OCI-M1 (cell line): ENCODE measurements around the gene CRIM1.
"Not testable (repeated sequence)": the region's sequence is repeated elsewhere in the genome, so short reads cannot be mapped to it uniquely, and the experiment has no call there.

ENCODE experiments used
- DNase-seq: peaks from one replicate; lab custom pipeline; 2025; lab: John Stamatoyannopoulos, UW

Gene CRIM1, protein sequence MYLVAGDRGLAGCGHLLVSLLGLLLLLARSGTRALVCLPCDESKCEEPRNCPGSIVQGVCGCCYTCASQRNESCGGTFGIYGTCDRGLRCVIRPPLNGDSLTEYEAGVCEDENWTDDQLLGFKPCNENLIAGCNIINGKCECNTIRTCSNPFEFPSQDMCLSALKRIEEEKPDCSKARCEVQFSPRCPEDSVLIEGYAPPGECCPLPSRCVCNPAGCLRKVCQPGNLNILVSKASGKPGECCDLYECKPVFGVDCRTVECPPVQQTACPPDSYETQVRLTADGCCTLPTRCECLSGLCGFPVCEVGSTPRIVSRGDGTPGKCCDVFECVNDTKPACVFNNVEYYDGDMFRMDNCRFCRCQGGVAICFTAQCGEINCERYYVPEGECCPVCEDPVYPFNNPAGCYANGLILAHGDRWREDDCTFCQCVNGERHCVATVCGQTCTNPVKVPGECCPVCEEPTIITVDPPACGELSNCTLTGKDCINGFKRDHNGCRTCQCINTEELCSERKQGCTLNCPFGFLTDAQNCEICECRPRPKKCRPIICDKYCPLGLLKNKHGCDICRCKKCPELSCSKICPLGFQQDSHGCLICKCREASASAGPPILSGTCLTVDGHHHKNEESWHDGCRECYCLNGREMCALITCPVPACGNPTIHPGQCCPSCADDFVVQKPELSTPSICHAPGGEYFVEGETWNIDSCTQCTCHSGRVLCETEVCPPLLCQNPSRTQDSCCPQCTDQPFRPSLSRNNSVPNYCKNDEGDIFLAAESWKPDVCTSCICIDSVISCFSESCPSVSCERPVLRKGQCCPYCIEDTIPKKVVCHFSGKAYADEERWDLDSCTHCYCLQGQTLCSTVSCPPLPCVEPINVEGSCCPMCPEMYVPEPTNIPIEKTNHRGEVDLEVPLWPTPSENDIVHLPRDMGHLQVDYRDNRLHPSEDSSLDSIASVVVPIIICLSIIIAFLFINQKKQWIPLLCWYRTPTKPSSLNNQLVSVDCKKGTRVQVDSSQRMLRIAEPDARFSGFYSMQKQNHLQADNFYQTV

DNA sequence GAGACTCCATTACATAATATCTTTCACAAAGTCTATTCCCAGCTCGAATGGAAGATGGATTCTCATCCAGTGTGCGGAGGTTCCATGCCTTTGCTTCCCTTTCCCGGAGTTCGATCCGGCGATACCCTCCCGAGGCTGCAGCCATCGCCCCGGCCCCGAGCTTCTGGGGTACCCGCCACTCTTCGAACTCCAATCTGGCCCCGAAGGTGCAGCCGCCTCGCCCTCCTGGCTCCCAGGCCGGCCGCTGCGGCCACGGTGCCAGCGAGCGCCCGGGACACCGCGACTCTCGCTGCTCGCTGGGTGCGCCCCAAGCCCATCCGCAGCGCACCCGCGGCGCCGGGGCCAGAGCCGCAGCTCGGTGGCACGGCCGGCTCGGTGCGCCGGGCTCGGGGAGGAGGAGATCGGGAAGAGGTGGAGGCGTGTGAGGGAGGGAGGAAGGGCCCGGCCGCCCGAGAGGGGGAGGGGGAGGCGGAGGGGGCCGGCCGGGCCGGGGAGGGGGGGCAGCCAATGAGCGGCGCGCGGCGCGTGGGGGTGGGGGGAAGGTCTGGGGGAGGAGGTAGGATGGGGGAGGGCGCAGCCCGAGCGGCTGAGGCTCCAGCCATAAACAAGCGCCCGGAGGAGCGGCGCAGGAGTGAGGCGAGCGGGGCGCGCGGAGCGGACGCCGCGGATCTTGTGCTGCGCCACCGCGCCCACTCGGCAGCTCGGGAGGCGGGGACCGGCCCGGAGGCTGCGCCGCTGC, at the start of gene CRIM1:
Gene CRIM1 (plus strand): TSS at position 628 of the 739 bp plus-strand sequence. CDS start 515 bp downstream, outside the sequence.
- DNase-seq, result no peak

DNA sequence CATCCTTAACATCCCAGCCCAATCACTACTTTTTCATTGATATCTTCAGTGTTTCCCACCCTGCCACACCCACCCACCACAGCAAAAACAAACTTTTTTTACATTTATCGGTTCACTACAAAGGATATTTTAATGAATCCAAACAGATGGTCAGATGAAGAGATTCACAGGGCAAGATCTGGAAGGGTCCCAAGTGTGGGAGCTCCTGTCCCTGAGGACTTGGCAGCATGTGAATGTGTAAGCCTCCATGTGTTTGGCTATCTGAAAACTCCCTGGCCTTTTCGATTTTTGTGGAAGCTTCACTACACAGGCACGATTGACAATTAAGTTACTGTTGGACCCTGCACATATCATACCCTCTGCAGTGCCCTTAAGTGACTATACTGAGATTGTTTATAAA, 48.1 kb upstream of the CRIM1 start:
- DNase-seq, result no peak

DNA sequence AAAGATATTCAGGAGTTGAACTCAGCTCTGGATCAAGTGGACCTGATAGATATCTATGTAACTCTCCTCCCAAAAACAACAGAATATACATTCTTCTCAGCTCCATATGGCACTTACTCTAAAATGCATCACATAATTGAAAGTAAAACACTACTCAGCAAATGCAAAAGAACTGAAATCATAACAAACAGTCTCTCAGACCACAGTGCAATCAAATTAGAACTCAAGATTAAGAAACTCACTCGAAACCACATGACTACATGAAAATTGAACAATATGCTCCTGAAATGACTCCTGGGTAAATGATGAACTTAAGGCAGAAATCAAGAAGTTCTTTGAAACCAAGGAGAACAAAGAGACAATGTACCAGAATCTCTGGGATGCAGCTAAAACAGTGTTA, 45.1 kb upstream of the CRIM1 start:
- DNase-seq, result not testable (repeated sequence)

DNA sequence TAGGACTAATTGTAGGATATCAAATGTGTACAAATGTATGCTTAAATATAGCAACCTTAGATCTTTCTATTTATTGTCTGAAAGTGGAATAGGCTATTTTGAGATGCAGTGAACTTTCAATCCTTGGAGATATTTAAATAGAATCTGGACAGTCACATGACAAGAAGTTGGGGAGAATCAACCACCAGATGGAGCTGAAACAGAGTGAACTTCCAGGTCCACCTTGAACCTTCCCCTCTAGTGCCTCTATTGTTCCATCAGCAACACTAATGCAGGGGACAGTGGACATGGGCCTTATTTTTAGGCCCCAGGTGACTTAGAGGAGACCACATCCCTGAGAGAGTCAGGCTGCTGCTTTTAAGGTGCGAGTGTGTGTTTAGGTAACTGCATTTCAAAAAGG, 37.0 kb upstream of the CRIM1 start:
- no peak for DNase-seq

DNA sequence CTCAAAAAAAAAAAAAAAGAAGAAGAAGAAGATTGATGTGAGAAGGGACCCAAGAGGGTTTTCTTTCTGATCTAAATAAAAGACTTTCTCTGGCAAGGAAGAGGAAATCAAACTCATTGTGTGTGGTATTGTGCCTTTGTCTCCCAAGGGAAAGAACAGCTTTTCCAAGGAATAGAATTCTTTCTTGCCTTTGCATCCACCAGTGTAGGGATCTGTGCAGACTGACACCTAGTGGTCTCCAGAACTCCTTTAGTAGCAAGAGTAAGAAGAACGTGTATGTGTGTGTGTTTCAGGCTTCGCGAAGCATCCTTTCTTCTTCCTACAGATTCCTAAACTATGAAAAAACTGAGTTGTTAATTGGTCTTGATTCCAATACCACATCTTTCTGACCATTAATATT, 33.5 kb upstream of the CRIM1 start:
- DNase-seq, result no peak

DNA sequence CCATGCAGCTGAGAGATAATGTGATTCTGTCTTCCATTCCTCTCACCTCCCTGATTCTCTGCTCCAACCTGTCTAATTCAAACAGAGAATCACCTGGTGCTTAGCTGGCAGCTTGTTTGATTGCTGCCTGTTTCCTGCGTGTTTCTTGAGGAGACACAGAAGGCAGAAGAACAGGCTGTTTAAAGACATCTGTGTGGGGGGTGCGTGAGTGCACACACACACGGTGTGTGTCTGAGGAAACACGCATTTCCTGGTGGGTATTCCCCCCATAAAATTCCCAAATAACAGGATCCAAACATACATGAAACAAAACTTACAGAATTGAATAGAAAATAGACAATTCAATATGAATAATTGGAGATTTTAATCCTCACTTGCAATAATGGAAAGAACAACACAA, 29.3 kb upstream of the CRIM1 start:
- DNase-seq, result no peak

DNA sequence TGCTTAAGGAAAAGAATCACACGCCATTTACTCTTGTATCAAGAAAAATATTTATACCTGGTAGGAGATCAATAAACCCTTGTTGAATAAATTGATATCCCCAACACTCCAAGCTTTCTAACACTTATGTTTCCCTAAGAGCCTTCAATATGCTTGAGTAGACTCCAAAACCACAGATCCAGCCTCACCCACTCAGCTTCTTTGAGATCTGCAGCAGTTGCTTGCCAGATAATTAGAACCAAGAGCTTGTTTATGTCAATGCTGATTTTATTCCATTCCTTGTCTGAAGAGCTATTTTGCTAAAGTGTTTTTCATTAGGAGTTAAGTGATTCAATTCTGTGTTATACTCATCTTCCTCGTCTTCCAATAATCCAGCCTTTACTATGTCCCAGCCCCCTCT, 26.3 kb upstream of the CRIM1 start:
- no peak for DNase-seq

DNA sequence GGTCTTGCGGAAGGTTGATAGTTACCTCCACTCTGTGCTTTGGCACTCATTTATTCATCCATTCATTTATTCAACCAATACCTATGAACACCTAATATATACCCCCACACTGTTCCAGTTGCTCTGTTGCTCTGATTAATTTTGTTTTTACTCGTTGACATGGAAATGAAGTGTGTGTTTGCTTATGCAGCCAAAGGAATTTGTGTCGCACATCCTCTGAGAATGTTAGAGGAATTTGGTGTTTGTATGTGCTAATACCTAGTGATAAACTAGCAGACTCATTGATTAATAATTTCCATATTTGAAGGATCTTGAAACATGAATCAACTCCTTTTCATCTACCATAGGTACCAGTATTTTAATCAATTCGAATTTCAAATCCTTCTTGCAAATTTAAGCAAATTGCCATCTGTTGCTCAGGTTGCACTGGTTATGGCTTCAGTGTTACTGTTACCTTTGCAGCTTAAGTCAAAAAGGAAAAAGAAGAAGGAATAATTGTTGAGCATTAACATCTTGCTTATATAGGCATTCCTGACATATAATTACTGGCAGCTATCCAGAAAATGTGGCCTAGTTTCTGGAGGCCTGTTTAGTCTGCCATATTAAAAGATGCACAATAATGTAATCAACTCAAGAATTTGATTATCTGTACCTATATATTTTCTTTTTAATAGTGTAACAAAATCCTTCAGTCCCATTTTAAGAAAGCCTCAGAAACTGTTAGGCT, 25.7 kb upstream of the CRIM1 start:
- DNase-seq, result no peak

DNA sequence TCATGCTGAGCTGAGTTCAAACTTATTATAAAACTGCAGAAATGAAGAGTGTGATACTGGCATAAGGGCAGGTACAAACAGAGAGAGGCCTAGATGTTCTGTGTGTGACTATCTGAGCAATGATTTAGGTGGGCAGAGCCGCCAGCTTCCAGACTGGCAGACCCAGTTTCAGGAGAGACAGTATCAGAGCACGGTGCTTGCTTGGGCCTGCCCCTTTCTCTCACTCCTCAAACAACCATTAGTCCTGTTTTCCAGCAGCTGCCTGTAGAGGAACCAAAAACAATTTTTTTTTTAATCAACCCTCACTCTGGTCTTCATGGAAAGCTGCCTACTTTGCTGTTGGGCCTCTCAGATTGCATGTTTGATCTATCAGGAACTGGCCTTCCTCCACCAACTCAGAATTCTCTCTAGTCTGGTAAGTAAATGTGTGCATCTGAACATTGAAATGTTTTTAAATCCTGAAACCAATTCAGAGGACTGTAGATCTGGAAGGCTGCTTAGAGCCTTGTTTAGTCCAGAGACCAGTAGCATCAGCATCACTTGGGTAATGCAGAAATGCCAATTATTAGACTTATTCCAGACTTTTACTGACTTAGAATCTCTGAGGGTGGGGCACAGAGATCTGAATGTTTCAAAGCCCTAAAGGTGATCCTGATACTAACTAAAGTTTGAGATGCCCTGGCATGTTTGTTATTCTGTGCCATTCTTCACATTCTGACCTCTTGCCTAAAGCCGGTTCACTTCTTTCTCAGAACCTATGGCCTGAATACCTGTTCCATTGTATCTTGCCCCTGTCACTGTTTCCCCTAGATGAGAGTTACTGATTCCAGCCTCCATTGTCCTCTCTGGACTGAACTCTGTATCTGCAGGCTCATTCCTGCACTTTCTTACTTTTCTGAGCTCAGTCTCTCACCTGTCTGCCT, 24.8 kb upstream of the CRIM1 start:
- no peak for DNase-seq

DNA sequence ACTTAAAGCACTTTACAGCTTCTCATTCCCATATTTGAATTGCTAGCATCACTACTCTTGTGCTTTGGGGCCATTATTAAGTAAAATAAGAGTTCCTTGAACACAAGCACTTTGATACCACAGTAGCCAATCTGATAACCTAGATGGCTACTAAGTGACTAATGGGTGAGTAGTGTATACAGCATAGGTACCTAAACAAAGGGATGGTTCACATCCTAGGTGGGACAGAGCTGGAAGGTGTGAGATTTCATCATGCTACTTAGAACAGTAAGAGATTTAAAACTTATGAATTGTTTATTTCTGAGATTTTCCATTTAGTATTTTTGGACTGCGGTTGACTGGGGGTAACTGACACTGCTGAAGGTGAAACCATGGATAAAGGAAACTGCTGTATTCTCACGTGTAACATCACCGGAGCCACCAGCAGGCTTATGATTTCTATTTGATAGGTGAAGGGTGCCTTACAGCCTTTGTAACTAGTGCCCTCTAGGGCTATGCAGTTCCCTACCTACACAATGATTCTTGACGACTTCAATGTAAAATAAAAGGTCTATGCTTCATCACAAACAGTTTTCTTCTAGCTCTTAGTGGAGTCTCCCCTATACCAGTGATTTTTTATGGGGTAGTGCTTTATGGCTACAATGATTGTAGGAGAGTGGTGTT, 22.1 kb upstream of the CRIM1 start:
- no peak for DNase-seq

DNA sequence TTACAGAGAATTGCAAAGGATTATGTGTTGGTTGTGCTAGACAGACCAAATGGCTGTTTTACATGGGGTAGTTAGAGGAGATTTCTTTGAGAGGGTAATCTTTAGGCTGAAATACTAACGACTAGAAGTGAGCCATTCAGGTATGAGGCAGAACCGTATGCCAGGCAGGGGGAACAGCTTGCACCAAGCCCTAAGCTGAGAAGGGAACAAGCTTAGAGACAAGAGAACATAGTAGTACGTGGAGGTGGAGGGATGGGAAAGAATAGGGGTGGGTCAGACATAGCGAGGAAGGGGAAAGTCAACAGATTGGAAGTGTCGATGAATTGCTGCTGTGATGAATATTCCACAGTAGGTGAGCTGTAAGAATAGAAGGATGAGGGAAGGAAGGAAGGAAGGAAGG, 20.0 kb upstream of the CRIM1 start:
- DNase-seq, result no peak

DNA sequence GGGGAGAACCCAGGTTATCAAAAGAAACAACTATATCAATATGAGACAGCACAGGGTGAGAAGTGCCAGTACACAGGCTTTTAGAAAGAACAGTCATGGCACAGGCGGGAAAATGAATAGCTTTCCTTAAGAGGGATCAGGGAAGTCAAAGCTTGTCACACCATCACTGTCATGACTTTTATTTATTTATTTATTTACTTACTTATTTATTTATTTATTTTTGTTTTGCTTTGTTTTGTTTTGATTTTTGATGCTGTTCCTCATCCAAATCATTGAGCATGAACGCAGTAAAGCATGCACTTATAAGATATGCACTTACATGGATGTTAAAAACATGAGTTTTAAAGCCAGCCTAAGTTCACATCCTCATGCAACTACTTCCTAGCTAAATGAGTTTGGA, 19.3 kb upstream of the CRIM1 start:
- no peak for DNase-seq

DNA sequence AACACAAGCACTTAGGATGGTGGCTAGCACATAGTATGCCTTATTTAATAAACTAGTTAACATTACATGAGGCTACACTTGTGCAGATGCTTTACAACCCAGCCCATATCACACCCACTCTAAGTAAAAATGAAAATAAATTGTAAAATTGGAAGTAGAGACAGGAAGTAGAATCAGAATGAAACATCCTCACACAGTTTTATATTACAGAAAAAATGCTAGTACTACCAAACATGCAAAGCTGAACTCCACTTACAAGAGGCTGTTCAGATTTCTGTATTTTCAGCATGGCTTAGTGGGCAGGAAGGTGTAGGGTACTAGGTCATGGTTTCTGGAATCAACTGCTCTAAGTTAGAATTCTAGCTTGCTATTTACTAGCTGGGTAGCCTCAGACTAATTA, 18.2 kb upstream of the CRIM1 start:
- DNase-seq, result no peak

DNA sequence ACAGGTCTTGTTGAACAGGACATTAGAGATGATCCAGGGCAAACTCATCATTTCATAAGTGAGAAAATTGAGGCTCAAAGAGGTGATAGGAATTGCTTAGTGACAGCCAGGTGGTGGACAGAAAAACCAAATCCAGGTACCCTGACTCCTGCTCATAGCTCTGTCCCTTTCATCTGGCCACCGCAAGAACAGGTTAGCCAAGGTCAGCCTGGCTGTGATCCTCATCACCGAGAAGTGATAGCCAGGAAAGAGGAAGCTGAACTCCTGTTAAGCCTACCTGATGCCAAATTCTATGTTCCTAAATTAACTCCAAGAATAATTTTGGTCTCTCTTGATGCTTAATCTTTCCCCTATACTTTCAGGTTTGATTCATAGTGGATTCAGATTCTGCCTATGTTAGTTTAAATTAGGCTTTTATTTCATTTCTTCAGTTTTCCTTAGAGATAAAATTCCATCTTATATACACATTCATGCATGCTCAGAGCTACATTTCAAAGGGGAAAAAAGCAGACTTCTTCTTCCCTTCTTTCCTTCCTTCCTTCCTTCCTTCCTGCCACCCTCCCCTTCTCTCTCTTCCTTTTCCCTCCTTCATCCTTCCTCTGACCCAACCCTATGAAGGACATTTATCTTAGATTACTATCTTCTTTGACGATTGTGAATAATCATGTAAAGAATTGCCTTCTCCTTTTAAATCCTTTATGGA, 17.3 kb upstream of the CRIM1 start:
- no peak for DNase-seq

DNA sequence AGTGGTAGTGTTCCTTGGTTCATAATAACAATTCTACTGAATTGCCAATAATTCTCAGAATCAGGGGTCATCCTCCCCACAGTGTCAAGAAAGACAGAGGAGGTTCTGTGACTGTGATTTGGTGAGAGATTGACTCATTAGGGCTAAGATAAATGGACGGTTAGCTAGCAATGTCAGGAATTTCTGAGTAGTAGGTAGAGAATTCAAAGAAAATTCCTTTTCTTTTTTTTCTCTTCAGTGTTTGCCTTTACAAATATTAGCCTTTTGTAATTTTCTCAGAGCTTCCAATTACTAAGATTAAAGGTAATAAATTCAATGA, 16.8 kb upstream of the CRIM1 start:
- no peak for DNase-seq

DNA sequence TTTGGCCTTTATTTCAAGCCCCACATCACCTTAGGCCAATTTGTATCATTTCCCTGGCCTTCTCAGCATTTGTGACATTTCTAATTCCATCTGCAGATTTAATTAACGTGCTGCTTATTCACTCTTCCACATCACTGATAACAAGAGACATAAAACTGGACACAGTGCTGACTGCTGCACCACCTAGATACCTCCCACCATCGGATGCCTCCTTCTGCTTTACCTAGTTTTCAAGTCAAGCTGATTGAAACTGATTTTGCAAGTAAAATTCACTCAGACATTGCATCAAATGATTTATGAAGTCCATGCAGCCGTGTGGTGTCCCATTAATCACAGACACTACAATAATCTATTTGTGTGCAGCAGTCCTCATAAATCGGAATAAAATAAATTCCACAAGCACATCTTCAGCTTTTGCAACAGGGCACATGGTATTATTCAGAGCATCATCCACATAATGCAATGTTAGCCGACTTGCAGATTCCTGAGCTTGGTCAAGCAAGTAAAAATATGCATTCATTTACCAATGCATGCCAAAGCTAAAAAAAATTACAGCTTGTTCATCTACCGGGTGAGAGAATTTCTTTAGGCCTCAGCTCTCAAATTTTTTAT, 15.9 kb upstream of the CRIM1 start:
- no peak for DNase-seq

DNA sequence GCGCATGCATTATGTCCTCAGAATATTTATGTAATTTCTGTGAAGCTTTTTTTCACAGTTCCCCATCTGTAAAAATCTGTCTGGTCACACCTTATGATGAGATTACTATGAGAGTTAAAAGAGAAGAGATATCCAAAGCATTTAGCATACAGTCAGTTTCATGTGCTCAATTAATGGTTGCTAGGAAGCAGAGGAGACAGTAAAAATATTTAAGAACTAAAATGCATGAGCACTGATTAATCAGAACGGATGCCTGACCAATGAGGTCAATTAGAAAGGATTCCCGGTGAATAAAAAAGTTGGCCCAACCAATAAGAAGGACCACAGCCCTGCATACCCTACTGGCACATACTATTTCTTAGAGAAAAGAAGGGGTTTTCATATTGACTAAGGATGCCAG, 12.0 kb upstream of the CRIM1 start:
- DNase-seq, result no peak

DNA sequence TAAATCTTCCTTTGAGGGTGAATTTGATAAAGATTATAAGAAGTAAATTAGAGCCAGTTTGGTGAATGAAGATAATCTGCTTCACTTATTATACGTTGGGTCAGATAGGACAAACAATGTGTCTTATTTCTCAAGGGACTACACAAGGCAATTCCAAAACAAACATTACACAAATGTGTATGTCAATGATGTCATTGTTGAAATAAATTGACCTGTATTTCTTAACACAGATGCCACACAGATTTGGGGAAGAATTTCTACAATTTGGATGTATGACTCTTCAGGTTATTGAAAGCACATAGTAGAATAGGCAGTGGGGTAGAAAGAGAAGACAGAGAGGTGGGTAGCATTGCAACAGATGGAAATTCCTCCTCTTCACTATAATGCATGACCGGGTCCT, 6.9 kb upstream of the CRIM1 start:
- DNase-seq, result no peak

DNA sequence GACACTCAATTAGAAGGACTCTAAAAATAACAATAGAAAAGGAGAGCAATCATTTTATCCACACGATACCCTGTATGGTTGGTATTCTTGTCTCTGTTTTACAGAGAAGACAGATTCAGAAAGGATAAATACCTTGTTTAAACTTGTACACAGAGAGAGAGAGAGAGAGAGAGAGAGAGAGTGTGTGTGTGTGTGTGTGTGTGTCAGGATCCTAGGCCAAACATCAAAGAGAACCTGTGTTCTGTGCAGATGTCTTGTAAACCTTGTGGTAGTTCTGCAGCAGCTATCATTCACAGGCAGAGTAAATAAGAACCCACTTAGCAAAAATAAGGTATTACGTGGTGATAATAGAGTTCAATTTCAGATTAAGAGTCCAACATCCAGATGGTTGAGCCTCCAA, 4.3 kb upstream of the CRIM1 start:
- no peak for DNase-seq
